Measurements from ENCODE around the gene SOX6.
"Not testable (repeated sequence)": the region's sequence is repeated elsewhere in the genome, so short reads cannot be mapped to it uniquely, and the experiment has no call there.

Gene SOX6

DNA sequence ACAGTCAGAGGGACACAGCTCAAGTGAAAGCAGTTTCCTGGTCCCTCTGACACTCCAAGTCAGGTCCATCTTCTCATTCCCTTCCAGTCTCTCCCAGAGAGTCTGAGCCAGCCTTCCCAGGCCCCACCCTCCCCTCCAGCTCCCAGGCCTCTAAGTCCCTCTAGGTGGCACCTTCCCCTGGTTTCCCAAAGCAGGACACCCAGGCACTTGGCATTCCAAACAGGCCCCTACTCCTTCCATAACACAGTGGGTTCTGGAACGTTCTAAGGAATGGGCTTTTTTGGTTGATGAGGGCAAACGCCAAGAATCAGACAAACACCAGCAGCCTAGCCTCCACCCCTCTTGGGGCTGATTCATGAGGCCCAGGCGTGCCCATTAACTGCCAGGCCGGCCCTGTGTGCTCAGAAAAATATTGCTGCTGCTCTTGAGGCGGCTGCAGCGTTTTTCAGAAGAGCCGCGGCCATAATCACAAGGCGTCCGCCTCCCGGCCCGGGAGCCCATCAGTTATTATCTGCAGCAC, 418.7 kb downstream of the SOX6 start:
- DNase-seq (ENCODE audit: low spot score): no peak
- no peak for FAIRE-seq

- FAIRE-seq (no peak), DNase-seq (ENCODE audit: low spot score) (no peak)
These were observed 420.3 kb downstream of the SOX6 start for GRCh38 chr11:15936011-15936410.

DNA sequence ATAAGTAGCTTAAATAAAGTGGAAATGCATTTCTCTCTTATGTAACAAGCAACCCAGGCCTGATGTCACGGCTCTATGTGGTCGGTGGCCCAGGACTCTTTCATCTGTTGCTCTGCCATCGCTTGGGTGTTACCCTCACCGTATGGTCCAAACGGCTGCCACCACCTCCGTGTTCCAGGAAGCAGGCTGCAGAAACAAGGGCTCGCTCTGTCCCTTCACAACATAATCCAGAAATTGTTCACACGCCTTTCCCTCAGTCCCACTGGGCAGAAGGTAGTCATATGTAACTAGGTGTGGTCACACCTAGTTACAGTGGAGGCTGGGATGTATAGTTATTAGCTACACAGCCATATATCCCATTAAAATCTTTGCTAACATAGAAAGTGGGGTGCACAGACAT, 421.0 kb downstream of the SOX6 start:
- no peak for DNase-seq (ENCODE audit: low spot score)
- FAIRE-seq: no peak

- DNase-seq (ENCODE audit: low spot score) (no peak), FAIRE-seq (no peak)
These were observed 422.3 kb downstream of the SOX6 start for GRCh38 chr11:15933886-15934625.

DNA sequence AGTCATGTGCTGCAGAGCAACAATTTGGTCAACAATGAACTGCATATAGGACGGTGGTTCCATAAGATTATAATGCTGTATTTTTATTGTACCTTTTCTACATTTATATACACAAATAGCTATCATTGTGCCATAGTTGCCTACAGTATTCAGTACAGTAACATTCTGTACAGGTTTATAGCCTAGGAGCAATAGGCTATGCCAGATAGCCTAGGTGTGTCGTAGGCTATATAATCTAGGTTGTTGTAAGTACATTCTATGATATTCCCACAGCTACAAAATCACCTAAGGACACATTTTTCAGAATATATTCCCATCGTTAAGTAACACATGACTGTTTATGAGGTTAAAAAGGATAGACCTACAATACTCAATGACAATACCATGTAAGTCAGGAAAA, 423.9 kb downstream of the SOX6 start:
- no peak for FAIRE-seq
- DNase-seq (ENCODE audit: low spot score): no peak

DNA sequence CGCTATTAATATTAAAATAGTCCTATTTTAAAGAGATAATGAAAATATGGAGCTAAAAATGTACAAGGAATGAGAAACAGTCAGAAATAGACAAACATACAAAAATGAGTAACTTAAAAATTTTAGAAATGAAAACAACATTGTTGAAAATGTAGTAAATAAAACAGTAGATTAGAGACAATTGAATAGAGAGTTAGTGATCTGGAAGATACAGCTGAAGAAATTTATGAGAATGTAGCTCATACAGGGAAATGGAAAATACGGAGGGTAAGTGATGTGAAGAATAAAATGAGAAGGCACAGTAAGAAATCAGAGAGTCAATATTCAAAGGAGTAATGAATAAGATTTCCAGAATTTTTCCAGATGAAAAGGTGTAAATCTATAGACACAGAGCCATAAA, 424.8 kb downstream of the SOX6 start:
- FAIRE-seq (no peak), DNase-seq (ENCODE audit: low spot score) (no peak)

DNA sequence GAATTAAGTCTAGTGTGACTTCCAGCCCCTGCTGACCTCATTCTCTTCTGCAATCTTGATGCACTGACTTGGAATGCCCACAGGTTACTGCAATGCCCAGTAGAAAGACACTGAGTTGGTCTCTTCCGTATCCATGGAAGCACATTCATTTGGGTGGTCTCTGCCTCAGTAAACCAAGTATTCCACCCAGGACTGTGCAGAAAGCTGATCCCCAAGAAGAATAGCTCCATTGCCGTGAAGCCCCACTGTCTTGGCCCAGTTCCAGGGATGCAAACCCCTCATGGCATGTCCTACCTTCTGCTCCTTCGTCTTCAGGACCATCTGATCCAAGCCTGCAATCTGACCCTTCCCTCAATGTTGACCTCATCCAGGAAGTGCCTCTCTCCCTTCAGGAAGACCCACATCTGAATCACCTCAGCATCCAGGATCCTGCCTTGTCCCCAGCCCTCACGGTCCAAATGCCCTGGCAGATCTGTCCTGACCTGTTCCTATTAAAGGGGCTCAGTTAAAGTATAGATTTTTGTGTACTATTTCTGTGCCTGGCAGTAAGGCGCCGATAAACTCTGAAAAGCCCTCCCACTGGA, 425.8 kb downstream of the SOX6 start:
- FAIRE-seq: no peak

GRCh38 chr11:15929371-15929901, 426.9 kb downstream of the SOX6 start:
- FAIRE-seq (no peak), DNase-seq (ENCODE audit: low spot score) (no peak)

More for the DNA sequence above, 425.8 kb downstream of the SOX6 start:
- DNase-seq (ENCODE audit: low spot score): no peak

DNA sequence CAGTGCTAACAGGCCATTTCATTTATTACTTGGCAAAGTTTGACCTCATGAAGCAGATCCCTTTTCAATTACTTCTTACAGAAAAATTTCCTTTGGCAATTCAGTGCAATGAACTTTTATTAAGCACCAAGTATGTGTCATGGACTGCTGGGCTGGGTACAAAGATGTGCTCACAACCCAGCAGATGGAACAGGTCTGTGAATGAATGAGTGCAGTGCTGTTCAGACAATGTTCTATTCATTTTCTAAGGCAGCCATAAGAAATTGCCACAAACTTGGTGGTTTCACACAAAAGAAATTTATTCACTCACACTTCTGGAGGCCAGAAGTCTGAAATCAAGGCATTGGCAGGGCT, 428.5 kb downstream of the SOX6 start:
- FAIRE-seq: no peak

GRCh38 chr11:15927196-15927863, 429.0 kb downstream of the SOX6 start:
- FAIRE-seq (no peak), DNase-seq (ENCODE audit: low spot score) (no peak)

More for the DNA sequence above, 428.5 kb downstream of the SOX6 start:
- no peak for DNase-seq (ENCODE audit: low spot score)

DNA sequence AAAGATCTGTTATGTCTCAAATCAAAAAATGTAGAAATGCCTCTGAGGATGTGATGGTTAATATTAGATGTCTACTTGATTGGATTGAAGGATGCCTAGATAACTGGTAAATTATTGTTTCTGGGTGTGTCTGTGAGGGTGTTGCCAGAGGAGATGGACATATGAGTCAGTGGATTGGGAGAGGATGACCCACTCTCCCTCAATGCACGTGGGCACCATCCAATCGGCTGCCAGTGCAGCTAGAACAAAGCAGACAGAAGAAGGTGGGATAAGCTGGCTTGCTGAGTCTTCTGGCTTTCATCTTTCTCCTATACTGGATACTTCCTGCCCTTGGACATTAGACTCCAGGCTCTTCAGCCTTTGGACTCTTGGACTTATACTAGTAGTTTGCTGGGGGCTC, 430.3 kb downstream of the SOX6 start:
- no peak for FAIRE-seq
- no peak for DNase-seq (ENCODE audit: low spot score)

DNA sequence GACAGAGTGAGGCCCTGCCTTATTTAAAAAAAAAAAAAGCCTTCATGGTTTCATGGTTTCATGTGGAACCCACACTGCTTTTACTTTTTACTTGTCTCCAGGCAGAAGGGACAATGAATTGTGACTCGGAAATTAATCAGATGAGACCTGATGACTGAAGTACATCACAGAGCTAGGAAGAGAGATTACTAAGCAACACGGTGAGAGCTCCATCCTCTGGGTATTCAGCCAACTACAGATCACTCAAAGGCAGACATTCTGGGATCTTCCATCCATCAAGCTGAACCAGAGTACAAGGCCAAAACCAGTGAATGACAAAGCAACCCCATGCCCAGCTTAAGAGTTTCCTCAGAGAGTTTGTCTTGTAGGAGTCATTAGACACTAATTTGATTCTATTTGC, 433.2 kb downstream of the SOX6 start:
- no peak for DNase-seq (ENCODE audit: low spot score)
- FAIRE-seq: no peak

DNA sequence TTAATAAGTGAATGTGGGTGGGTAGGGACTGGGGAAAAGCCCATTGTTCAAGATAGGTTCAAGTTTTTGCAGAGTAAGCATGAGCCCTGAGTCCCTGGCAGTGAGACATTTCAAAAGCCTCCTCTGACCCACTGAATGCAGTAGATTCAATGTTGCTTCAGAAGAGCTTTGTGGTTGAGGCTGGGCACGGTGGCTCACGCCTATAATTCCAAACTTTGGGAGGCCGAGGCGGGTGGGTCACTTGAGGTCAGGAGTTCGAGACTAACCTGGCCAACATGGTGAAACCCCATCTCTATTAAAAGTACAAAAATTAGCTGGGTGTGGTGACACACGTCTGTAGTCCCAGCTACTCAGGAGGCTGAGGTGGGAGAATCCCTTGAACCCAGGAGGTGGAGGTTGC, 433.6 kb downstream of the SOX6 start:
- not testable (repeated sequence) for FAIRE-seq; DNase-seq (ENCODE audit: low spot score)

GRCh38 chr11:15920856-15921629, 435.3 kb downstream of the SOX6 start:
- DNase-seq (ENCODE audit: low spot score) (no peak), FAIRE-seq (no peak)

- FAIRE-seq (no peak), DNase-seq (ENCODE audit: low spot score) (no peak)
These were observed 437.7 kb downstream of the SOX6 start for GRCh38 chr11:15918674-15919073.

- no peak for FAIRE-seq
- no peak for DNase-seq (ENCODE audit: low spot score)
These were observed 438.1 kb downstream of the SOX6 start for GRCh38 chr11:15918212-15918611.
